ENCODE measurements around the gene PRKCH. TPM values are rescaled to one million over a fixed set of nuclear protein-coding genes. Genes with fewer than 3 reads are reported as not detected.

PRKCH gene
- total and polyA plus RNA-seq, 2 of the 13 experiments (the other 11 are each of a cell fraction or from before 2014, with no cell fraction given), result 0.48 to 1.3 TPM

DNA sequence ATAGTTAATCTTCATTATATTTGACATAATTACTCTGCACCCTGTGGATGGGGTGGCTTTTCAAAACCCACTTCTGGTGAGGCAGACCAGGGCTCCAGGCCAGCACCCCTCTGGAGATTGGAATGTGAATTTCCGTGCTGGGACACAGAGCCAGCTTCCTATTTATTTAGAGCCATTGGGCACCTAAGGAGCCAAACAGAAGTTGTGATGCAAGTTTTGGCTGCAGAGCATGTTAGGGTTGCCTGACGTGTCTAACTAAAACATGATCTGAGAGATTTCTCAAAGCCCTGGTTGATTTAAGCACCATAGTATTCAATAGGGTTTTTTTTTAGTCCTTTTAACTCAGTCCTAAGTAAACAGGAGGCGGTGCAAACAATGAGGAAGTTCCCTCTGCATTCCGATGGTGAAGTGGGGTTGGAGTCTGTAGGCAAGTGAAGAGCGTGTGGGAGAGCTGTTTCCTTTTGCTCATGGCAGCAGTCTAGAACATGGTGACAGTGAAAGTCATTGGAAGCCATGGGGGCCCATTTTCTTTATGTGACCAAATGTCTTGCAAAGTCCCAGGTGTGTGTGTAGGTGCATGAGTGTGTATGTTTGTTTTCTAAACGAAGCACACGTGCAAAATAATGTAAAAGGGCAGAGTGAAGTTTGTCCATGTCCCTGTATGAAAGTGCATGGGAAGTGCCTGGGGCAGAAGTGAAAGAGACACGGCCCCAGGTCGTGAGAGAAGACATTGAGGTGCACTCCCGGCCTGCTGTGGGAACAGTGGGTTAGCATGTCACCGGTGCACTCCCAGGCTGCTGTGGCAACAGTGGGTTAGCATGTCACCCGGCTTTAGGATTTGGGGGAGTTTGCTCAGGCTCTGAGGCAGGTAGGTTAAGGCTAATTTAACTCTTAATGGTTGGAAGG lies 117.7 kb downstream of the PRKCH start (continued):
- TF ChIP-seq FOXA1 (IDR thresholded peaks at IDR 0.05), result no peak
- peak; percentile 82 for TF ChIP-seq FOXA1 (CRISPR knock-in tag; IDR thresholded peaks at IDR 0.05)
- TF ChIP-seq, protein P1, sequence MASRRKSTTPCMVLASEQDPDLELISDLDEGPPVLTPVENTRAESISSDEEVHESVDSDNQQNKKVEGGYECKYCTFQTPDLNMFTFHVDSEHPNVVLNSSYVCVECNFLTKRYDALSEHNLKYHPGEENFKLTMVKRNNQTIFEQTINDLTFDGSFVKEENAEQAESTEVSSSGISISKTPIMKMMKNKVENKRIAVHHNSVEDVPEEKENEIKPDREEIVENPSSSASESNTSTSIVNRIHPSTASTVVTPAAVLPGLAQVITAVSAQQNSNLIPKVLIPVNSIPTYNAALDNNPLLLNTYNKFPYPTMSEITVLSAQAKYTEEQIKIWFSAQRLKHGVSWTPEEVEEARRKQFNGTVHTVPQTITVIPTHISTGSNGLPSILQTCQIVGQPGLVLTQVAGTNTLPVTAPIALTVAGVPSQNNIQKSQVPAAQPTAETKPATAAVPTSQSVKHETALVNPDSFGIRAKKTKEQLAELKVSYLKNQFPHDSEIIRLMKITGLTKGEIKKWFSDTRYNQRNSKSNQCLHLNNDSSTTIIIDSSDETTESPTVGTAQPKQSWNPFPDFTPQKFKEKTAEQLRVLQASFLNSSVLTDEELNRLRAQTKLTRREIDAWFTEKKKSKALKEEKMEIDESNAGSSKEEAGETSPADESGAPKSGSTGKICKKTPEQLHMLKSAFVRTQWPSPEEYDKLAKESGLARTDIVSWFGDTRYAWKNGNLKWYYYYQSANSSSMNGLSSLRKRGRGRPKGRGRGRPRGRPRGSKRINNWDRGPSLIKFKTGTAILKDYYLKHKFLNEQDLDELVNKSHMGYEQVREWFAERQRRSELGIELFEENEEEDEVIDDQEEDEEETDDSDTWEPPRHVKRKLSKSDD (CRISPR knock-in tag; IDR thresholded peaks at IDR 0.05; ENCODE audit: low read depth), result no peak
- no peak for TF ChIP-seq SOX13 (IDR thresholded peaks at IDR 0.05)
- TF ChIP-seq SOX13 (CRISPR knock-in tag; conservative IDR thresholded peaks at IDR 0.05 in 1 of 2, IDR thresholded peaks at IDR 0.05 in 1 of 2), result peak in 1 of 2 experiments; percentile 41; a peak in 1 of 4 replicates
- no peak for TF ChIP-seq ZNF678 (CRISPR knock-in tag; IDR thresholded peaks at IDR 0.05)
- TF ChIP-seq SIN3A (IDR thresholded peaks at IDR 0.05; ENCODE audit: borderline replicate concordance, low read depth, low read length), result no peak
- TF ChIP-seq, protein P2, sequence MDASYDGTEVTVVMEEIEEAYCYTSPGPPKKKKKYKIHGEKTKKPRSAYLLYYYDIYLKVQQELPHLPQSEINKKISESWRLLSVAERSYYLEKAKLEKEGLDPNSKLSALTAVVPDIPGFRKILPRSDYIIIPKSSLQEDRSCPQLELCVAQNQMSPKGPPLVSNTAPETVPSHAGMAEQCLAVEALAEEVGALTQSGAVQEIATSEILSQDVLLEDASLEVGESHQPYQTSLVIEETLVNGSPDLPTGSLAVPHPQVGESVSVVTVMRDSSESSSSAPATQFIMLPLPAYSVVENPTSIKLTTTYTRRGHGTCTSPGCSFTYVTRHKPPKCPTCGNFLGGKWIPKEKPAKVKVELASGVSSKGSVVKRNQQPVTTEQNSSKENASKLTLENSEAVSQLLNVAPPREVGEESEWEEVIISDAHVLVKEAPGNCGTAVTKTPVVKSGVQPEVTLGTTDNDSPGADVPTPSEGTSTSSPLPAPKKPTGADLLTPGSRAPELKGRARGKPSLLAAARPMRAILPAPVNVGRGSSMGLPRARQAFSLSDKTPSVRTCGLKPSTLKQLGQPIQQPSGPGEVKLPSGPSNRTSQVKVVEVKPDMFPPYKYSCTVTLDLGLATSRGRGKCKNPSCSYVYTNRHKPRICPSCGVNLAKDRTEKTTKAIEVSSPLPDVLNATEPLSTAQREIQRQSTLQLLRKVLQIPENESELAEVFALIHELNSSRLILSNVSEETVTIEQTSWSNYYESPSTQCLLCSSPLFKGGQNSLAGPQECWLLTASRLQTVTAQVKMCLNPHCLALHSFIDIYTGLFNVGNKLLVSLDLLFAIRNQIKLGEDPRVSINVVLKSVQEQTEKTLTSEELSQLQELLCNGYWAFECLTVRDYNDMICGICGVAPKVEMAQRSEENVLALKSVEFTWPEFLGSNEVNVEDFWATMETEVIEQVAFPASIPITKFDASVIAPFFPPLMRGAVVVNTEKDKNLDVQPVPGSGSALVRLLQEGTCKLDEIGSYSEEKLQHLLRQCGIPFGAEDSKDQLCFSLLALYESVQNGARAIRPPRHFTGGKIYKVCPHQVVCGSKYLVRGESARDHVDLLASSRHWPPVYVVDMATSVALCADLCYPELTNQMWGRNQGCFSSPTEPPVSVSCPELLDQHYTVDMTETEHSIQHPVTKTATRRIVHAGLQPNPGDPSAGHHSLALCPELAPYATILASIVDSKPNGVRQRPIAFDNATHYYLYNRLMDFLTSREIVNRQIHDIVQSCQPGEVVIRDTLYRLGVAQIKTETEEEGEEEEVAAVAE (CRISPR knock-in tag; IDR thresholded peaks at IDR 0.05; ENCODE audit: borderline replicate concordance), result no peak
- TF ChIP-seq, protein P3, sequence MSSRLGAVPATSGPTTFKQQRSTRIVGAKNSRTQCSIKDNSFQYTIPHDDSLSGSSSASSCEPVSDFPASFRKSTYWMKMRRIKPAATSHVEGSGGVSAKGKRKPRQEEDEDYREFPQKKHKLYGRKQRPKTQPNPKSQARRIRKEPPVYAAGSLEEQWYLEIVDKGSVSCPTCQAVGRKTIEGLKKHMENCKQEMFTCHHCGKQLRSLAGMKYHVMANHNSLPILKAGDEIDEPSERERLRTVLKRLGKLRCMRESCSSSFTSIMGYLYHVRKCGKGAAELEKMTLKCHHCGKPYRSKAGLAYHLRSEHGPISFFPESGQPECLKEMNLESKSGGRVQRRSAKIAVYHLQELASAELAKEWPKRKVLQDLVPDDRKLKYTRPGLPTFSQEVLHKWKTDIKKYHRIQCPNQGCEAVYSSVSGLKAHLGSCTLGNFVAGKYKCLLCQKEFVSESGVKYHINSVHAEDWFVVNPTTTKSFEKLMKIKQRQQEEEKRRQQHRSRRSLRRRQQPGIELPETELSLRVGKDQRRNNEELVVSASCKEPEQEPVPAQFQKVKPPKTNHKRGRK (CRISPR knock-in tag; IDR thresholded peaks at IDR 0.05), result no peak
- TF ChIP-seq ELF1 (CRISPR knock-in tag; IDR thresholded peaks at IDR 0.05), result peak; percentile 72
- TF ChIP-seq, protein P4, sequence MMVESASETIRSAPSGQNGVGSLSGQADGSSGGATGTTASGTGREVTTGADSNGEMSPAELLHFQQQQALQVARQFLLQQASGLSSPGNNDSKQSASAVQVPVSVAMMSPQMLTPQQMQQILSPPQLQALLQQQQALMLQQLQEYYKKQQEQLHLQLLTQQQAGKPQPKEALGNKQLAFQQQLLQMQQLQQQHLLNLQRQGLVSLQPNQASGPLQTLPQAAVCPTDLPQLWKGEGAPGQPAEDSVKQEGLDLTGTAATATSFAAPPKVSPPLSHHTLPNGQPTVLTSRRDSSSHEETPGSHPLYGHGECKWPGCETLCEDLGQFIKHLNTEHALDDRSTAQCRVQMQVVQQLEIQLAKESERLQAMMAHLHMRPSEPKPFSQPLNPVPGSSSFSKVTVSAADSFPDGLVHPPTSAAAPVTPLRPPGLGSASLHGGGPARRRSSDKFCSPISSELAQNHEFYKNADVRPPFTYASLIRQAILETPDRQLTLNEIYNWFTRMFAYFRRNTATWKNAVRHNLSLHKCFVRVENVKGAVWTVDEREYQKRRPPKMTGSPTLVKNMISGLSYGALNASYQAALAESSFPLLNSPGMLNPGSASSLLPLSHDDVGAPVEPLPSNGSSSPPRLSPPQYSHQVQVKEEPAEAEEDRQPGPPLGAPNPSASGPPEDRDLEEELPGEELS (CRISPR knock-in tag; IDR thresholded peaks at IDR 0.05), result peak; percentile 57
- no peak for TF ChIP-seq GZF1 (CRISPR knock-in tag; IDR thresholded peaks at IDR 0.05)
- TF ChIP-seq TEAD3 (CRISPR knock-in tag; optimal IDR thresholded peaks at IDR 0.05; ENCODE audit: borderline replicate concordance), result peak; percentile 69
- TF ChIP-seq ZNF280B (CRISPR knock-in tag; IDR thresholded peaks at IDR 0.05; ENCODE audit: borderline replicate concordance), result no peak
- peak; percentile 97 for TF ChIP-seq ELF3 (CRISPR knock-in tag; IDR thresholded peaks at IDR 0.05)
- TF ChIP-seq ISL2 (CRISPR knock-in tag; IDR thresholded peaks at IDR 0.05), result 0 out of 2 replicates have a peak, but pooled peaks have one; percentile 25
